HG03025 (cell line): Measurements from ENCODE around the gene AKR7A3.
A peak's percentile ranks its signal among the peaks of the same experiment; 100 is the strongest.
"Not testable (repeated sequence)": the region's sequence is repeated elsewhere in the genome, so short reads cannot be mapped to it uniquely, and the experiment has no call there.

Source experiments
- ATAC-seq: cut with Tn5 transposase; IDR thresholded peaks from one replicate; pipeline ENCODE4 v1.9.1; 2021; ENCODE audit warnings: mild to moderate bottlenecking, moderate library complexity; ENCODE audit not compliant: unreplicated experiment, low FRiP score

The AKR7A3 gene

GRCh38 chr1:19321071-19321470 lies 32.5 kb upstream of the AKR7A3 start:
- ATAC-seq = no peak

GRCh38 chr1:19319196-19319595 lies 30.6 kb upstream of the AKR7A3 start:
- no peak for ATAC-seq

GRCh38 chr1:19317126-19317910 lies 28.7 kb upstream of the AKR7A3 start:
- ATAC-seq = no peak

DNA sequence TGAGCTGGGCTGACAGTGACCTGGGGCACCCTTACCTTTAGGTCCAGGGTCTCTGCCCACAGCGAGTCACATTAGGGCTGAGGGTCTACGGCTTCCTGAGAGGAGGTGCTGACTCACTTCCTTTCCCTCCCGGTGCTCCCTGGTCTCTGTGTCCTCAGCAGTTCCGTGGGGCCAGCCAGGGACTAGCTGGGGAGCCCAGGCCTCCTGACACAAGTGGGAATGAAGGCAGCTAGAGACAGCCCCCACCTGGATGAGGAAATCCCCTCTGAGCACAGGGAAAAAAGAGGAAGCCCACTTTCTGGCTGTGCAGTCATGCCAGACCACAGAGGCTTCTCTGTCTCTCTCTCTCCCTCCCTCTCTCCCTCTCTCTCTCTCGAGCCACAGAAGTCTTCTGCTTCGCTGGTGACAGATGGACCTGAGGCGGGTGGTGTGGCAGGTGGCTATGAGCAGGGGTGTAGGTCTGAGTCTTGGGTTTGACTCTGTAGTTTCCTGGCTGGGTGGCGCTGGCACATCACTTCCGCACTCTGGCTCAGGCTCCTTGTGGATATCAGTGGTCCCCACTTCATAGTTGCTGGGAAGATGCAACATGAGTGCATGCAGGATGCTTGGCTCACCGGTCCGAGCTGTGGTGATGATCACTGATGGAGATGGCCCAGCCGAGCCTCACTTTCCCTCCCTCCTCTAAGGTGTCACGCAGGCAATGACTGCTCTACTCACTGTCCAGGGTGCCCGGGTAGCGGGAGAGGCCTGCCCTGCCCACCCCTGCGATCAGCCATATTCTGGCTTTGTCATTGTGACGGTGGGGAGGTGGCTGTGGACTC lies 27.0 kb upstream of the AKR7A3 start:
- no peak for ATAC-seq

GRCh38 chr1:19313961-19314882 lies 25.7 kb upstream of the AKR7A3 start:
- no peak for ATAC-seq

DNA sequence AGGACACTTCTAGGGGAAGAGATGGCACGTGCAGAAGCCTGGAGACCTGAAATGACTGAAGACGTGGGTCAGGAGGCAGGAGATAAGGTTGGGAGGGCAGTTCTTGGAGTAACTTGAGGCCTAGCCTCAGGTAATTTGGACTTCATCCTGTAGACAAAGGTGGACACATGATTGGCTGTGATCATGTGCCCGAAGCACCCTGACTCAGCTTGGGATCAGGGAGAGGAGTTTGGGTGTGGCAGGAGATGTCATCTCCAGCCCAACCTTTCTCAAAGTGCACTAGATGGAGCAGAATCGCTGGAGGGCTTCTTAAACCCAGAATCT lies 25.0 kb upstream of the AKR7A3 start:
- no peak for ATAC-seq

GRCh38 chr1:19312782-19313635 lies 24.4 kb upstream of the AKR7A3 start:
- no peak for ATAC-seq

DNA sequence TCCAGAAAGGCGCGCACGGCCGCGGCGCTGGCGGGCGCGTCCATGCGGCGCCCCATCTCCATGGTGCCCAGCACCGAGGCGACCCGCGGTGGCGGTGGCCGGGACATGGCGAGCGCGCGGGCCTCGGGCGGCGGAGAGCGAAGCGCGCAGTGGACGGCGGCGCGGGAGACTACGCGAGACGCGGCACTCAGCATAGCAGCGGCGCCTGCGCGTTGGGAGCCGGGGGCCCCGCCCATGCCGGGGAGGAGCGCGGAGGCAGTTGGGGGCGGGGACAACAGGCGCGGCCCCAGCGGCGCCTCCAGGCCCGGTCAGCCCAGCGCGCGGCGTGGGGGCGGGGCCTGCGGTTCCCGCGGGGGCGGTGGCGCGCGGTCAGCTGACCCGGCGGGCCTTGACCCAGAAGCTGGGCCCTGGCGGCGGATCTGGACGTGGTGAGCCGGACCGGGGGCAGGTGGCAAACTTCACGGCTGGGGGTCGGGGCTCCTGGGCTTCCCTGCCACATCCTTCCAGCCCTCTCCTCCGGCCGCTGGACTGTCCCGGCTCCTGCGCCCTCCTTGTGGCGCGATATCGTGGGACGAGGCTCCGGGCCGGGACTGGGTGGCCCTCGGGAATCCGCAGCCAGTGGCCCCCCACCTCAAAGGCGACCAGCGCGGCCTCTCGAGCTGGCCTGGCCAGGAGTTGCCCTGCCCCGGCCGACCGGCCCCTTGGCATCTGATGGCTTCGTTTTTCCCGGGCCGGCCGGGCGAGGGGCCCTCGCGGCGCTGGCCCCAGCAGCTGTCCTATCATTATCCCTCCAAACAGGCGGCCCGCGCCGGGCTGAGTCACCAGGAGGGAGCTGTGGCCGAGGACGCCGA lies 23.6 kb upstream of the AKR7A3 start, which contains the start of the genes AKR7A2 and SLC66A1:
AKR7A2 (minus strand) TSS at position 214 of the 851 bp plus-strand sequence; CDS start at position 194, 20 bp downstream.
SLC66A1 (plus strand) TSS at position 396 of the 851 bp plus-strand sequence. CDS start 5,352 bp downstream, outside the sequence.
- ATAC-seq = peak; percentile 62

GRCh38 chr1:19311503-19311930 lies 22.9 kb upstream of the AKR7A3 start:
- ATAC-seq = no peak

- no peak for ATAC-seq
Observed at GRCh38 chr1:19310720-19311502, 22.3 kb upstream of the AKR7A3 start.

DNA sequence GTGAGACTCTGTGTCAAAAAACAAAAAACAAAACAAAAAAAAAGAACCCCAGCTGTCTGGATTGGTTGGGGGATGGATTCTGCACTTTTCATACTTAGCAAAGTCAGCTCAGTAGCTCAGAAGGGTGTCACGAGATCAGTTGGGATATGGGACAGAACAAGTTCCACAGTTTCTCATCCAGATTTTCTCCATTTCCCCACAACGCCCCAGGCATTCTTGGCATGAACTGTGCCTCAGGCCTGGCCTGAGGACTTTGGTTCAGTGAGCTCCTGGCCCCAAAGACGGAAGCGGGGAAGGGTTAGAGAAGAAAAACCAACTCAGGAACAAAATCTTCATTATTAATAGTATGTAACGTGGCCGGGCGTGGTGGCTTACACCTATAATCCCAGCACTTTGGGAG lies 21.5 kb upstream of the AKR7A3 start:
- no peak for ATAC-seq

- ATAC-seq = no peak
Observed at GRCh38 chr1:19309123-19309813, 20.7 kb upstream of the AKR7A3 start.

GRCh38 chr1:19308509-19308907 lies 19.9 kb upstream of the AKR7A3 start:
- no peak for ATAC-seq

- no peak for ATAC-seq
Observed at GRCh38 chr1:19307794-19308508, 19.4 kb upstream of the AKR7A3 start.

- ATAC-seq = no peak
Observed at GRCh38 chr1:19306941-19307340, 18.4 kb upstream of the AKR7A3 start.

GRCh38 chr1:19305880-19306279 lies 17.3 kb upstream of the AKR7A3 start:
- ATAC-seq = no peak

DNA sequence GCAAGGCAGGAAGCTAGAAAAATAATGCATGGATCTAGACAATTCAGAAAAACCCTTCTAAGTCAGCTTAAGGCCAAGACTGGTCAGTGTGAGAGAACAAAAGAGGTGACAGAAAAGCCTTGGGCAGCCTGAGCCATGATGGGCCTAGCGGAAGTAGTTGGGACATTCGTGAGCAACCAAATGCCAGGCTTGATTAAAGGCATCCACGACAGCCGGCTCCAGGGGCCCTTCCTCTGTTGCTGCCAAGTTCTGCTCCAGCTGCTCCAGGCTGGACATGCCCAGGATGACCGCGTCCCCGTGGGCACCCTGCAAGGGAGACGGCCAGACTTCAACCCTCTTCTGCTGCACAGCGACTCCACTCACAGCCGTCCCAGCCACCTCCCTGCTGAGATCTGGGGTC lies 15.5 kb upstream of the AKR7A3 start:
- ATAC-seq = not testable (repeated sequence)
